ENCODE data around the gene OGA.

DNA sequence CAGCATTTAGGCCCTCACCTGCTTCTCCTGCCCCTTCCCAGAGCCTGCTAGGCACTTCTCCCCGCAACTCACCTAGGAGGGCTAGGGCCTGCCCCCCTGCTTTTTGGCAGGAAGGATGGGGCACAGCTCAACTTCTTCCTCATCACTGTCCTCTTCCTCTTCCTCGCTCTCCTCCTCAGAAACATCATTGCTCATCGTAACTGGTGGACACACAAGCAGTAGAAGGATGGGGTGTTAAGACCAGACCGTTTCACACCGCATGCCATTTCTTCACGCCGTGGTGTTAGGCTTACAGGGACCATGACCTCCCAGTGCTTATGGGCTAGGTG lies 36.6 kb downstream of the OGA start:
- TF ChIP-seq, protein P1, sequence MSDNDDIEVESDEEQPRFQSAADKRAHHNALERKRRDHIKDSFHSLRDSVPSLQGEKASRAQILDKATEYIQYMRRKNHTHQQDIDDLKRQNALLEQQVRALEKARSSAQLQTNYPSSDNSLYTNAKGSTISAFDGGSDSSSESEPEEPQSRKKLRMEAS (IDR thresholded peaks at IDR 0.05): no peak
- TF ChIP-seq, protein P2, sequence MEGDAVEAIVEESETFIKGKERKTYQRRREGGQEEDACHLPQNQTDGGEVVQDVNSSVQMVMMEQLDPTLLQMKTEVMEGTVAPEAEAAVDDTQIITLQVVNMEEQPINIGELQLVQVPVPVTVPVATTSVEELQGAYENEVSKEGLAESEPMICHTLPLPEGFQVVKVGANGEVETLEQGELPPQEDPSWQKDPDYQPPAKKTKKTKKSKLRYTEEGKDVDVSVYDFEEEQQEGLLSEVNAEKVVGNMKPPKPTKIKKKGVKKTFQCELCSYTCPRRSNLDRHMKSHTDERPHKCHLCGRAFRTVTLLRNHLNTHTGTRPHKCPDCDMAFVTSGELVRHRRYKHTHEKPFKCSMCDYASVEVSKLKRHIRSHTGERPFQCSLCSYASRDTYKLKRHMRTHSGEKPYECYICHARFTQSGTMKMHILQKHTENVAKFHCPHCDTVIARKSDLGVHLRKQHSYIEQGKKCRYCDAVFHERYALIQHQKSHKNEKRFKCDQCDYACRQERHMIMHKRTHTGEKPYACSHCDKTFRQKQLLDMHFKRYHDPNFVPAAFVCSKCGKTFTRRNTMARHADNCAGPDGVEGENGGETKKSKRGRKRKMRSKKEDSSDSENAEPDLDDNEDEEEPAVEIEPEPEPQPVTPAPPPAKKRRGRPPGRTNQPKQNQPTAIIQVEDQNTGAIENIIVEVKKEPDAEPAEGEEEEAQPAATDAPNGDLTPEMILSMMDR (IDR thresholded peaks at IDR 0.05; ENCODE audit: control extremely low read depth in 1 of 3, insufficient read depth in 1 of 3, low read depth in 1 of 3, low read length in 3 of 3): no peak

Data from H1 (cell line).